GM18861 (cell line): ENCODE data around the gene ALG8.
A peak's percentile ranks its signal among the peaks of the same experiment; 100 is the strongest.
"Not testable (repeated sequence)": the region's sequence is repeated elsewhere in the genome, so short reads cannot be mapped to it uniquely, and the experiment has no call there.

Experiments used
- ATAC-seq: cut with Tn5 transposase; IDR thresholded peaks from one replicate; pipeline ENCODE4 v1.9.1; 2021; ENCODE audit not compliant: unreplicated experiment

The ALG8 gene

GRCh38 chr11:78139422-78140391 lies at the start of gene ALG8:
TSS of gene ALG8 (minus strand) at chr11:78139626. CDS start at chr11:78139588, 38 bp downstream.
- ATAC-seq, result peak; percentile 93

GRCh38 chr11:78188286-78189173 lies 49.1 kb upstream of the ALG8 start, which contains the start of the genes KCTD21 and USP35:
TSS of gene KCTD21 (minus strand) at chr11:78188626. CDS start at chr11:78174554, 14,072 bp downstream.
TSS of gene USP35 (plus strand) at chr11:78188919. CDS start at chr11:78196246, 7,327 bp downstream.
- peak; percentile 94 for ATAC-seq

- ATAC-seq, result peak; percentile 4
These were observed 48.2 kb upstream of the ALG8 start for GRCh38 chr11:78187366-78188285.

- ATAC-seq, result no peak
These were observed 41.8 kb upstream of the ALG8 start for GRCh38 chr11:78181185-78181584.

- no peak for ATAC-seq
These were observed 41.3 kb upstream of the ALG8 start for GRCh38 chr11:78180751-78181150.

- no peak for ATAC-seq
These were observed 40.1 kb upstream of the ALG8 start for GRCh38 chr11:78179459-78180071.

- ATAC-seq, result no peak
These were observed 37.8 kb upstream of the ALG8 start for GRCh38 chr11:78177216-78177615.

- ATAC-seq, result no peak
These were observed 37.2 kb upstream of the ALG8 start for GRCh38 chr11:78176605-78177141.

GRCh38 chr11:78175862-78176261 lies 36.4 kb upstream of the ALG8 start:
- not testable (repeated sequence) for ATAC-seq

GRCh38 chr11:78171951-78172350 lies 32.5 kb upstream of the ALG8 start:
- no peak for ATAC-seq

GRCh38 chr11:78170874-78171549 lies 31.6 kb upstream of the ALG8 start:
- no peak for ATAC-seq

GRCh38 chr11:78170413-78170812 lies 31.0 kb upstream of the ALG8 start:
- ATAC-seq, result no peak

GRCh38 chr11:78168539-78169477 lies 29.4 kb upstream of the ALG8 start:
- no peak for ATAC-seq

- no peak for ATAC-seq
These were observed 27.5 kb upstream of the ALG8 start for GRCh38 chr11:78166855-78167469.

- ATAC-seq, result no peak
These were observed 25.0 kb upstream of the ALG8 start for GRCh38 chr11:78164471-78164870.

- no peak for ATAC-seq
These were observed 24.4 kb upstream of the ALG8 start for GRCh38 chr11:78163828-78164227.

GRCh38 chr11:78161962-78162371 lies 22.5 kb upstream of the ALG8 start:
- ATAC-seq, result no peak
